HG03196 (cell line): Measurements from ENCODE around the gene MBD3.
"Not testable (repeated sequence)": the region's sequence is repeated elsewhere in the genome, so short reads cannot be mapped to it uniquely, and the experiment has no call there.

Source experiments
- ATAC-seq: cut with Tn5 transposase; IDR thresholded peaks from one replicate; pipeline ENCODE4 v1.9.1; 2021; ENCODE audit not compliant: unreplicated experiment

MBD3 gene, protein sequence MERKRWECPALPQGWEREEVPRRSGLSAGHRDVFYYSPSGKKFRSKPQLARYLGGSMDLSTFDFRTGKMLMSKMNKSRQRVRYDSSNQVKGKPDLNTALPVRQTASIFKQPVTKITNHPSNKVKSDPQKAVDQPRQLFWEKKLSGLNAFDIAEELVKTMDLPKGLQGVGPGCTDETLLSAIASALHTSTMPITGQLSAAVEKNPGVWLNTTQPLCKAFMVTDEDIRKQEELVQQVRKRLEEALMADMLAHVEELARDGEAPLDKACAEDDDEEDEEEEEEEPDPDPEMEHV

DNA sequence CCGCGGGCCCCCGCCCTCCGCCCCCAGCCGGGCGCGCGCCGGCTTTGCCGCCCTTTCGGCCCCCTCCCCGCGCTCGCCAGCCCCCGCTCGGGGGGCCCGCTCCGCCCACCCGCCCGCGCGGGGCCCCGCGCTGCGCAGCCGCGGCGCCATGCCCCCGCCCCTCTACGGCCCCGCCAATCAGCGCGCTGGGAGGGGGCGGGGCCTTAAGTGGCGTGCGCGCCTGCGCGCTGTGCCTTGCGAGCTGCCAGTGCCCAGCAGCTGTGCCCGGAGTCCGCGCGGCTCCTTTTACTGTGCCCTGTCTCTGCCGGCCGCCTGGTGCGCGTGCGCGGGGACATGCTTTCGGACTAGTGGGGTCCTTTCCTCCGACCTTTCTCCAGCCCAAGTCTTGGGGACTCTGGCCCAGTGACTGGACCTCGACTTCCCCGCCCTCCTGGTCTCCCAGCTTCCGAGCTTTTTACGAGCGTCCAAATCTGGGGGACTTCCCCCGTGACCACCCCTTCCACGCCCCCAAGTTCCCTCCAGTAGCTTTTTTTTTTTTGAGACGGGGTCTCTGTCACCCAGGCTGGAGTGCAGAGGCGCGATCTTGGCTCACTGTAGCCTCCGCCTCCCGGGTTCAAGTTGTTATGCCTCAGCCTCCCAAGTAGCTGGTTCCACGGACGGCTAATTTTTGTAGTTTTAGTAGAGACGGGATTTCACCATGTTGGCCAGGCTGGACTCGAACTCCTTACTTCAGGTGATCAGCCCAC, at the start of gene MBD3:
TSS of gene MBD3 (minus strand) at position 111 of the 746 bp plus-strand sequence. CDS start 234 bp downstream, outside the sequence.
- ATAC-seq = peak; percentile 58

DNA sequence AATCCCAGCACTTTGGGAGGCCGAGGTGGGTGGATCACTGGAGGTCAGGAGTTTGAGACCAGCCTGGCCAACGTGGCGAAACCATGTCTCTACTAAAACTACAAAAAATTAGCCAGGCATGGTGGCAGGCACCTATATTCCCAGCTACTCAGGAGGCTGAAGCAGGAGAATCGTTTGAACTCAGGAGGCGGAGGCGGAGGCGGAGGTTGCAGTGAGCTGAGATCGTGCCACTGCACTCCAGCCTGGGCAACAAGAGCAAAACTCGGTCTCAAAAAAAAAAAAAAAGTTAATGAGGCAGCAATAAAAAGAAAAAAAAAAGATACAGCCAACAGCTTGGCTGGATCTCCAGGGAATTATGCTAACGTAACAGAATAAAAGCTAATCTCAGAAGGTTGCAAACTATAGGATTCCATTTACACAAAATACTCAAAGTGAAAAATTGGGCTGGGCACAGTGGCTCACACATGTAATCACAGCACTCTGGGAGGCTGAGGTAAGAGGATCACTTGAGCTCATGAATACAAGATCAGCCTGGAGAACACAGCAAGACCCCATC, 48.3 kb upstream of the MBD3 start:
- not testable (repeated sequence) for ATAC-seq

DNA sequence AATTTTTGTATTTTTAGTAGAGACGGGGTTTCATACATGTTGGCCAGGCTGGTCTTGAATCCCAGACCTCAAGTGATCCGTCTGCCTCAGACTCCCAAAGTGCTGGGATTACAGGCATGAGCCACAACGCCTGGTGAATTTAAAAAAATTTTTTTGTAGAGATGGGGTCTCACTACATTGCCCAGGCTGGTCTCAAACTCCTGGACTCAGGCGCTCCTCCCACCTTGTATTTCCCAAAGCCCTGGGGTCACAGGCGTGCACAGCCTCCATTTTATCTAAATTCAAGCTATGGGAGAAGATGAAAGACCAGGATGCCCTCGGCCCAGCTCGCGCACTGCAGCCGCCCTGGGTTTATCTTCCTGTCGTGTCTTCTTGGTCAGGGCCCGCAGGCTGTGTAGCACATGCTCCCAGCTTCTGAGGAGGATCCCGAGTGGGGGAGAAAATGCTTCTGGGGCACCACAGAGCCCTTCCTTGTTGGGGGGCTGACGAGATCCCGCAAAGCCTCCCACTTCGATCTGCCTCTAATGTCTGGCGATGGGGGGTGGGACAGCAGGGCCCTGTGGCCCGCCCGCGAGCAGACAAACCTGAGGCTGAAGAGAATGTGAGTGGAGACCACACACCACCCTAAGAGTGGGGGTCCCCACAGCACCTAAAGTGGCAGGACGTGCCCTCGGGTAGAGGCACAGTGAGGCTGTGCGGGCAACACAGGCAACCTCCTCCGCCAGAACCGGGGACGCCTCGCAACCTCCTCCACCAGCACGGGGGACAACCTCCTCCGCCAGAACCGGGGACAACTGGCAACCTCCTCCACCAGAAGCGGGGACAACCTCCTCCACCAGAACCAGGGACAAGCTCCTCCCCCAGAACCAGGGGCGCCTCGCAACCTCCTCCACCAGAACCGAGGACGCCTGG, 43.9 kb upstream of the MBD3 start:
- no peak for ATAC-seq

DNA sequence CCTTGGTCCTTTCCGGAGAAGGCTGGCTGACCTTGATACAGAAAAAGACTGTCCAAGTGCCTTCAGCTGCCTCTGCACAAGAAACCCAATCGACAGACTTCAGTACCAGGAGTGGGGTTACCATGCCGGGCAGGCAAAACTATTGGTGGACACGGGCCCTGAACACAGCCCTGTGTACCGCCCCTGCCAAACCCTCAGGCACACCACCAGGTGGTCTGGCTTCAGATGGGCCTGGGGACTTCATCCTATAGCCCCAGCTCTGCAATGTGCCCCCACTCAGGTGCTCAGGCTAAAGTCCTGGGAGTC, 42.2 kb upstream of the MBD3 start:
- no peak for ATAC-seq

DNA sequence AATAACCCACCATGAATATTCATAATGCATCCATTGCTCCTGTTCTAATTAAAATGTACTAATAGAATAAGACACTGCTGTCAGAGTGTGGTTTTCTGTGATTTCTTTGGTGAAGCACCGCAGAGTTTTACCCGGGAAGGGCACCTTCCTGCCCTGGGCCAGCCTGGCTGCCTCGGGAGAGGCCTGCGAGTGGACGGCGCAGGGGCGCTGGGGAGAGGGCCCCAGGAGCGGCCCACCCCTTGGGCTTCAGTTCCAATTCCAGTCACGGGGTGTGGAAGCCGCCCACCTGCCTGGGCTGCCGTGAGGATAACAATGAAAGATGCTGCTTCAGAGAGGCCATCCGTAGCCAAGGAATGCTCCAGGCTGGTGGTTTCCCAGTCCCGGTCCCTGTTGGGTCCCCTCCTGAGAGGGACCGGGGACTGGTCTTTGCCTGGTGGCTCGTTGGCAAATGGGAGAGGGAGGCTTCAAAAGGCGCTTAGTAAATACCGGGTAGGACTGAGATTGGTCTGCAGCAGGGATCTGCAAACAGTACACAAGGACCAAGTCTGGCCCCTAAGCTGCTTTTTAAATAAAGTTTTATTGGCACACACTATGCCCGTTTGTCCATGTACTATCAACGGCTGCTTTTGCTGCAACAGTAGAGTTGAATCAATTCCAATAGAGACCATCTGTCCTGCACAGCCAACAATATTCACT, 41.7 kb upstream of the MBD3 start:
- ATAC-seq = no peak

DNA sequence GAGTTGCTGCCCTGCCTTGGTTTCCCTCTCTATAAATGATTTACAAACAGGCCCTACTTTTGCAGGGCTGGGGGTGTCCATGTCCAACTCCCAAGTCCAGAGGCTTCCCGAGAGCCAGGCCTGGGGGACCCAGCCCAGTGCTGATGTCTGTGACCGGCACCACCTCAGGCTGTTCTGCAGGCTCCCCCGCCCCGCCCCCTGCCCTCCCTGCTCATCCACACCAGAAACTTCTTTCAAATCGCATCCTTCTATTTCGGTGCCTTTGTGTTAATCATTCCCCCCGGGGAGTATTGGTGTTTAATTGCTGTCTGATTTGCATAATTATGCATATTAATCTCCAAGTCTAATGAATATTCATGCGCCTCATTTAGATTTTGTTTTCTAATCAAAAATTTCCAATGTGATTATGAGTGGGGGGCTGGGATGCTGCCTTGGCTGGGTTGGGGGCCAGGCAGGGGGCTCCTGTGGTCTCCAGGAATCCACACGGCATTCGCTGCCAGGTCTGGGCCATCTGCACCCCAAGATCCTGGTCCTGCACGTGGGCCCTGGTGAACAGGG, 40.7 kb upstream of the MBD3 start:
- no peak for ATAC-seq

DNA sequence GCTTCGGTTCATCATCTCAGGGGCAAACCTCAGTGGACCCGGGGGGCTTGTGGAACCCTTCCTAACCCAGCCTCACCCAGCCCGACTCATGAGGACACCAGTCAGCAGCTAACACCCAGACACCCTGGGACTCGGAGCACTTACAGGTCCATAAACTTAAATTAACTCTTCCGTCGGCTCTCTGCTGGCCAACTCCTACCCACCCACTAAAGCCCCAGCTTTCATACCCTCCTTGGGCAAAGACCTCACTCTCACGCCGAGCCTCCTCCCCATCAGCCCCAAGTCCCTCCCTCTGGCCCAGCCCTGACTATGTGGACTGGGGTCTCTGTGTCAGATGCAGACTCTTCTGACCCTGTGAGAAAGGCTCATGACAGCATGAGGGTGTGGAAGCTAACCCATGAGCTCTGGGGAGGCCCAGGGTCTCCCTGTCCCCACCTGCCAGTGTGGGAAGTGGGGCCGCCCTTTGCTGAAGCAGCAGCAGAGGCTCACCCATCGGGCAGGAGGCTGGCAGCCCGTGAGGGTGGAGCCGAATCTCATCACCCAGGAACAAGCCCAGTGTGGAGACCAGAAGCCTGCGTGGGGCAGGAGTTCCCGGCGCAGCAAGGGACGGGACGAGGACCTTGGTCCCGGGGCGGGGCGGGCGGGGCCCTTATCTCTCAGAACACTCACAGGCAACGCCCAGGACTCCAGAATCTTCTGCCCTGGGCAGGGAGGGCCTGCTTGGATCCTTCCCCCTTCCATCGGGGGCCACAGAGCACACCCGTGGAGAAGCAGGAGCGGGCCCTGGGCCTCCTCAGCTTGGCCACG, 40.0 kb upstream of the MBD3 start:
- ATAC-seq = no peak

DNA sequence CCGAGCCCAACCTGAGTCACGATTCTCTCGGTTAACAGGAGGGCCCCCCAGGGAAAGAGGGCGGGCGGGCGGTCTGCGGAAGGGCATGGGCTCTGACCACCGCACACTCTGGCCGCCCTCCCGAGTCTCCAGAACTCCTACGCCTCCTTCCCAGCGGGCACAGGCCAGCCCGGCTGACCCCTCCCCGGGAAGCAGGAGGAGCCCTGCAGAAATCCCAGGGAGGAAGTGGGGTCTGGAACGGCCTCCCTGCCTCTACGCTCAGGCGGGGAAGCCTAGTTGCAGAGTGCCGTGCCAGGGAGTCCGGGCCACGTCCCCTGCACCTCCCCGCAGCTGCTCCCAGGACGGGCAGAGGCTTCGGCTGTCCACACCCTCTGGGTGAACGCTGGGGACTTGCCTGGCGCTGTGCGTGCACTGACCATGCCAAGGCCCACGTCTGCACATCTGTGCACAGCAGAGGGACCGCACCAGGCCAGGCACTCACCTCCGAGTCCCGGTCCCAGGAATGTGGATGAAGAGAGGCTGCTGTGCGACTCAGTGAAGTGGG, 39.0 kb upstream of the MBD3 start:
- no peak for ATAC-seq

DNA sequence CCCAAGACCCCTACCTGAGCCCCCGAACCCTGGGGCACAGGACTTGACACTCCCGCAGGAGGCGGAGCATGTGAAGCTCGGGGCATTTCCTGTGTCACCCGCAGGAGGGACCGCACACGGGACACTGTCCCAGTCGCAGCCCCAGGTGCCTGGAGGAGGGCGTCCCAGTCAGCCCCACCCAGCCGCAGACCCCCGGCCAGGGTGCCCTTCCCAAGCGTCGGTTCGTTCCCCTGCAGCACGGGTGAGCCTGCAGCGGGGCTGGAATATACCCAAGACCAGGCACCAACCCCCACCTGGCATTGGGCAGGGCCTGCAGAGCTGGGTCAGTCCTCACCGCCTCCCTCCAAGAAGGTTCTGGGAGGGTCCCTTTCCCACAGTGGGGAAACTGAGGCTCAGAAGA, 38.1 kb upstream of the MBD3 start:
- ATAC-seq = no peak

DNA sequence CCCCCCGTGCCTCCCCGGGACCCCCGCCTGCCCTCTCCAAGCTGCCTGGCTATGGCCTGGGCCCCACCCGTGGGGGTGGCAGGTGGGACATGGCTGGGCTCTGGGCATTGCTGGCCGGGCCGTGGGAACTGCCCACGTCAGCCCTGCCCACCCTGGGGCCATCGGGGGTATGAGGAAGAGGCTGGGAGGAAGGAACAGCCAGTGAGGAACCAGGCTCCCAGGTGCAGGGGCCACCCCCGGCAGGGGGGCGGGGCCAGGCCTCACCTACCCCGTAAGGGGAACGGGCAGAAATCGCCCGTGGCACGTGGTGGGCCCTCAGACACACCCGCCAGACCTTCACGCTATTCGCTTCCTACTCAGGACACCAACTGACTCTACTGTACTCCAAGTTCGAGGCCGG, 37.3 kb upstream of the MBD3 start:
- no peak for ATAC-seq

DNA sequence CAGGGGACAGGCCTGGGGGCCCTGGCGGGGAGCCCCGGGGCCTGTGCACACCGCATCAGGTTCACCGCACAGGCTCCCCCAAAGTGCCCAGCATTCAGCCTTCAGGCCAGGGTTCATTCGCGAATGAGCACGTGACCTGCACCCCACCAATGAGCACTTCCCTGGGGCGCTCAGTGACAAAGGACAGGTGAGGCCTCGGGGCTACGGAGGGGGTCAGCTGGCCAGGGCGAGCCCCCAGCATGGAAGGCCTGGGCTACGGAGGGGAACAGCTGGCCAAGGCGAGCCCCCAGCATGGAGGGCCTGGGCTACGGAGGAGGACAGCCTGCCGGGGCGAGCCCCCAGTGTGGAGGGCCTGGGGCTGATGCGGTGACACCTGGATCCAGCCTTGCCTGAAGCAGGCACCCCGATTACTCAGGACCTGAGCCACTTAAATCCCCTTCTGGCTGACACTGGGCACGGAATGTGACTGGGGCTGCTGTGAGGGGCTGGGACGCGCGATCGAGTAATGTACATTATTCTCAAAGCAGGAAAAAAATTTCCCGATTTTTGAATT, 36.7 kb upstream of the MBD3 start:
- no peak for ATAC-seq

DNA sequence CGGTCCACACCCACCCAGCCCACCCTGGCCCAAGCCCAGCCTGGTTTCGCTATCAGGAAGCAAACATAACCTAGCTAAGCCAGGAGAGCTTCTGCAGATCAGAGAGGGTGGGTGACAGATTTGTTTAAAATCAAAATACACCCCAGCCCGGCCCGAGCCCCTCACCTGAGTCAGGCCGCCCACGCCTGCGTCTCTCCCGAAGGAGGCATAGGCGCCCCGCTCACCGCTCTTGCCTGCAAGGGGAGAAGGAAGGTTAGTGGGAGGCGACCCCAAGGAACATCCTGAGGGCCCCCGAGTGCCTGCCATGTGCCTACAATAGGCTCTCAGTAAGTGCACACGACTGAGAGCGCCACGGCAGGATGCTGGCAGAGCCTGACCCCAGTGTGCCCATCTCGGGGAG, 34.5 kb upstream of the MBD3 start:
- no peak for ATAC-seq

DNA sequence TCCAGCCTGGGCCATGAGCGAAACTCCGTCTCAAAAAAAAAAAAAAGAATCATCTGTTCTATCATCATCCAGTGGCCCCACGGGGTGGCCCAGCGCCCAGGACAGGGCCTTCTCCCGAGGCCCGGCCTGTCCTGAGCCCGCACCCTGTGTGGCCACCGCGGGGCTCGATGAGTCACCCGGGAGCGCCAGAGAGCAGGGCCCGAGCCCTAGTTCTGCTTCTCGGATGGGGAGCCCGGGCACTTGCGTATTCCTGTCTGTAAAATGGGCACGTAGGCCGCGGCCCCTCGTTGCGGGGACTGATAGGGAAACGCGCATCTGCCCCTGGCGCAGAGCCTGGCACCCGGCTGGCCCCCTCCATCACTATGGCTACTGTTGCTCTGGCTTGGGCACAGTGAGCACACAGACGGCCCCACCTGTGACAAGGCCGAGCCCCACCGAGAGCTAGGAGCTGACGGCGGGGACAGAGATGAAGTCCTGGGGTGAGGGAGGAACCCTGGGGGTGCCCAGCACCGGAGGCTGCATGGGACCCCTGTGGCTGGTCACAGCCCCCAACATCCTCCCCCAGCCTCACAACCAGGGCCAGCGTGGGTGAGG, 33.8 kb upstream of the MBD3 start:
- no peak for ATAC-seq

DNA sequence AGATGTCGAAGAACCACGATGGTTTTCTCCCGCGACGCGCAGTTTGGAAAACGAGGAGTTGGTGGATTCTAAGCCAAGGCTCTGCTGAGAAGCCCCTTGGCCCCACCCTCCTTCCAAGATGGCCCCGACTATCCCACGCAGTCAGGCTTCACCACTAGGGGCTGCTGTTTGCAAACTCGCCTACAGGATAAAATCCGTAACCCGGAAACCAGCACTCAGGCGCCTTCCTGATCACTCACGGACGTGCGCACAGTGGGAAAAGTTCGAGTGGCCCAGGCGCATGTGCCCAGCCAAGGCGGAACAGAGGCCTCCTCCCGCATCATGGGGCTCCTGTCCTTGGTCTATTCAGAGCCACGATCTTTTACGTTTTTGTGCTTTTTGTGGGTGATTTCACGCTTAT, 31.8 kb upstream of the MBD3 start:
- ATAC-seq = no peak

DNA sequence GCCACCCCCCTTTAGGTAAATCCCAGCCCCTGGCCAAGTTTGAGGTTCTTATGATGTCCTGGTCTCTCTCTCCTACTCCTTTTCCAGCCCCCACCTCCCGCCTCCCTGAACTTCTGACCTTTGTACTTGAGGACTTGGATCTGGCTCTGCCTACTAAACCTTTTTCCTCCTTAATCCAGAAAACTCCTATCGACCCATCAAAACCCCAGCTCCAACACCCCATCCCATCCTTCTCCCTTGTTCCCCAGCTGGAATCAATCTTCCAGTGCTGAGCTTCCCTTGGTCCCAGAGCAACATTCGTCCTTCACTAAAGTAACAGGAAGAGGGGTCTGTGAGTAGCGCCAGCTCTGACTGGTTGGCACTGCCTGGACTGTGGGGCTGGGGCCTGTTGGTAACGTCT, 29.9 kb upstream of the MBD3 start:
- no peak for ATAC-seq

DNA sequence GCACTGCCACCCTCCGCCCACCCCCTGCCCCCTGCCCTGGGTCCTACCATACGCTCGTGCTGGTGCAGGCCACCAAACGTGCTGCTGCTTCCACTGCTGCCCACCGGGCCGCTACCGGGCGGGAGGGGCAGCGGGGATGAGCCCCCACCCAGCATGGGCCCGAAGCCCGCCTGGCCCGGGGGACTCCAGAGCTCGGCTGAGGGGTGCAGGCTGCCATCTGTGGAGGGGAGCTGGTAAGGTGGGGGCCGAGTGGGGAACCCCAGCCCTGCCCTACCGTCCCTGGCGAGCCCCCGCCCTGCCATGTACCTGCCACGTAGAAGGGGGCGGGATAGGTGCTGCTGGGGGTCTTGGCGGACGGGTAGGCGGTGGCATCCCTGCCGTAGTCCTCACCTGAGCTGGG, 29.3 kb upstream of the MBD3 start:
- ATAC-seq = no peak

DNA sequence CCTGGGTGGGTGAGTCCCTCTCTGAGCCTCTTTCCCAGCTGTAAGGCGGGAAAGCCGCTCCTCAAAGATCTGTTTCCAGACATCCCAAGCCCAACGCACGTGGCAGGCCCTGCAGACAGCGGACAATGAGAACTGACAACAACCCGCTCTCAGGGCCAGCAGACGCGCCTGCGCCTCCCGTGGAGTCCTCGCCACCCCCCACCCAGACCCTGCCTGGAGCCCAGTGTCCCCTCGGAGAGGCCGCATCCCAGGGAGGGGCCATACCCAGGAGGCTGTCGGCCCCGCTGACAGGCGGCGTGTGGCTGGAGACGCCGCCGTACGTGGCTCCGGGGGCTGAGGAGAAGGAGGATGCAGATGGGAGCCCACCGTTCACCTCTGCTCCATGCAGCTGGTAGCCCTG, 28.9 kb upstream of the MBD3 start:
- no peak for ATAC-seq

DNA sequence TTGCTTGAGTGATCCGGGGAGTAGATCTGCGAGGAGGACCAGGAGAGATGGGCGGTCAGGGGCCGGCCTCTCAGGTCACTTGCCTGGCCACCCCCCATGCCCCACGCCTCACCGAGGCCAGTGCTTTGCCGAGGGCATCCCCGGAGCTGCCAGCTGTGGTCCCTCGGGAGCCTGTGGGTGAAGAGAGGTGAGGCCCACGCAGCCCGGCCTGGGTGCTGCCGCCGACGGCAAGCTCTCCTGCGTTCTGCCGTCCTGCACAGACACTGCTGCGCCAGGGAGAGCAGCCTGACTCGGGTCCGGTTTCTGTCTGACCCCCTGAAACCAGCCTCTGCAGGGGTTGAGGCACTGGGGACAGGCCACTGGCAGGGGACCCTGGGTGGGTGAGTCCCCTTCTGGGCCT, 28.4 kb upstream of the MBD3 start:
- no peak for ATAC-seq

DNA sequence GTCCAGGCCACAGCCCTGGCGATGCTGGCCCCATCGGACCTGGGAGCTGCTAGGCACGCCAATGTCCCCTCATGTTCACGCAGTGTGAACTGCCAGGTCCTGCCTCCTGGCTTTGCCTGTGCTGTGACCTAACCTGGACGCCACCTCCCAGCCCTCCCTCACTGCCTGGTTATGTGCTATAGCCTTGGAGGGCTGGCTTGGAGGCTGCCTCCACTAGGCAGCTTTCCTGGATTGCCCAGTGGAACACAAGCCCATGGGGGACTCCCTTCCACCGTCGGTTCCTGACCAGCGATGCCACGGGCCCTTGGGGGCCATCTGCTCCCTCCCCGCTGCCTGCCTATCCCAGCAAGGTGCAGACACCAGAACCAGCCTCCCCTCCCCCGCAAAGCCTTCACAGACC, 27.8 kb upstream of the MBD3 start:
- no peak for ATAC-seq
